Caco-2 (cell line): ENCODE data around the gene TMEM181. TPM values are rescaled to one million over a fixed set of nuclear protein-coding genes. Genes with fewer than 3 reads are reported as not detected.

ENCODE experiments used
- BruUV-seq: library from RNA; stranded (reverse); fragments of 400-500 nt; replicated peaks from 2 replicates; lab custom pipeline; 2021; lab: Mats Ljungman, UMichigan
- CTCF ChIA-PET: fragments of 300-600 bp; sonication (Branson Sonifier 250); formaldehyde crosslinking; loops from one replicate; lab custom pipeline; 2022; ENCODE audit warnings: antibody characterized with exemption; lab: Charles Lee
- POLR2A ChIA-PET: fragments of 300-600 bp; sonication (Branson Sonifier 250); formaldehyde crosslinking; loops from one replicate; lab custom pipeline; 2022; ENCODE audit warnings: antibody characterized with exemption; lab: Charles Lee
- DNase-seq, 2 experiments: peaks; one replicate each; pipeline versions ENCODE4 v3.0.0 to v3.0.0-alpha.2; 2020 to 2022
- H3K27me3 ChIP-seq: replicated peaks from 2 replicates; pipeline ENCODE4 v1.6.0; 2011; ENCODE audit warnings: low read length; ENCODE audit not compliant: control insufficient read depth, insufficient read depth
- H3K36me3 ChIP-seq: 2 replicates; pipeline ENCODE4 v1.5.1; 2011; ENCODE audit warnings: low read length; ENCODE audit not compliant: control insufficient read depth, insufficient read depth
- H3K4me1 ChIP-seq: fragments of 250-450 bp; sonication (Bioruptor Pico); 2 replicates; pipeline ENCODE4 v1.5.1; 2020; ENCODE audit warnings: mild to moderate bottlenecking
- H3K4me3 ChIP-seq: 2 replicates; pipeline ENCODE4 v1.5.1; 2011; ENCODE audit warnings: low read depth, mild to moderate bottlenecking, control low read depth, low read length
- H3K9me3 ChIP-seq: fragments of 250-450 bp; sonication (Bioruptor Pico); 2 replicates; pipeline ENCODE4 v1.5.1; 2020; ENCODE audit warnings: mild to moderate bottlenecking, moderate library complexity
- H3K27ac Mint-ChIP-seq: one replicate; pipeline ENCODE4 v1.8.0; 2022; ENCODE audit warnings: mixed read lengths; ENCODE audit not compliant: unreplicated experiment
- H3K27me3 Mint-ChIP-seq: one replicate; pipeline ENCODE4 v1.8.0; 2022; ENCODE audit warnings: mixed read lengths; ENCODE audit not compliant: insufficient read depth, unreplicated experiment
- H3K36me3 Mint-ChIP-seq: one replicate; pipeline ENCODE4 v1.8.0; 2022; ENCODE audit warnings: mild to moderate bottlenecking, mixed read lengths; ENCODE audit not compliant: insufficient read depth, unreplicated experiment
- H3K4me1 Mint-ChIP-seq: one replicate; pipeline ENCODE4 v1.8.0; 2022; ENCODE audit warnings: low read depth, mixed read lengths; ENCODE audit not compliant: unreplicated experiment
- H3K4me3 Mint-ChIP-seq: one replicate; pipeline ENCODE4 v1.8.0; 2022; ENCODE audit warnings: mild to moderate bottlenecking, moderate library complexity, mixed read lengths; ENCODE audit not compliant: unreplicated experiment
- H3K9me3 Mint-ChIP-seq: one replicate; pipeline ENCODE4 v1.8.0; 2022; ENCODE audit warnings: mixed read lengths; ENCODE audit not compliant: unreplicated experiment
- CTCF ChIP-seq, 2 experiments: fragments of 200-600 bp in 1 of 2; IDR thresholded peaks; 1 replicate in 1 of 2; 2 replicates in 1 of 2; pipeline versions ENCODE4 v1.5.1 to v1.8.0; 2011 to 2022; ENCODE audit warnings: antibody characterized with exemption in 1 of 2, control low read depth in 1 of 2, inconsistent platforms in 1 of 2, low read depth in 1 of 2, low read length in 1 of 2, mild to moderate bottlenecking in 1 of 2, moderate library complexity in 1 of 2; ENCODE audit not compliant: insufficient read depth in 1 of 2, severe bottlenecking in 1 of 2, unreplicated experiment in 1 of 2
- intact Hi-C: fragments of 100-400 bp; cut with micrococcal nuclease; formaldehyde crosslinking; loops from one replicate; pipeline ENCODE4 v1.10.0; 2022; ENCODE audit not compliant: unreplicated experiment
- total RNA-seq: library from RNA; stranded (reverse); gene quantifications from 2 replicates; pipeline ENCODE4 v1.2.3, GENCODE V29; 2022

The TMEM181 gene
- total RNA-seq, 1 experiment from 2014 or later = 26.7 TPM

- no peak overlapping the region for H3K4me3 ChIP-seq
- BruUV-seq = no TSS peak
- Mint-ChIP-seq H3K36me3 (peaks cover 52% of the 10 kb centered on the region), H3K27me3 (no peaks in the 10 kb centered on the region), H3K4me1 (peaks cover 28% of the 10 kb centered on the region), H3K27ac (no peak overlapping the region), H3K4me3 (no peak overlapping the region), H3K9me3 (no peaks in the 10 kb centered on the region)
- ChIA-PET POLR2A (no interaction called here), CTCF (no interaction called here)
- H3K4me1 ChIP-seq = peaks cover 19% of the 10 kb centered on the region
- no peak for TF ChIP-seq CTCF (IDR thresholded peaks at IDR 0.05; ENCODE audit: insufficient read depth in 1 of 2, low read depth in 1 of 2, low read length in 1 of 2, severe bottlenecking in 1 of 2, unreplicated experiment in 1 of 2)
- intact Hi-C loops = no loop called here
- H3K27me3 ChIP-seq = no peaks in the 10 kb centered on the region
- no peak for DNase-seq
- H3K9me3 ChIP-seq = no peaks in the 10 kb centered on the region
- H3K36me3 ChIP-seq = no peaks in the 10 kb centered on the region; the same call in 1 of the 2 replicates
These were observed 82.3 kb downstream of the TMEM181 start for GRCh38 chr6:158642097-158642601.

DNA sequence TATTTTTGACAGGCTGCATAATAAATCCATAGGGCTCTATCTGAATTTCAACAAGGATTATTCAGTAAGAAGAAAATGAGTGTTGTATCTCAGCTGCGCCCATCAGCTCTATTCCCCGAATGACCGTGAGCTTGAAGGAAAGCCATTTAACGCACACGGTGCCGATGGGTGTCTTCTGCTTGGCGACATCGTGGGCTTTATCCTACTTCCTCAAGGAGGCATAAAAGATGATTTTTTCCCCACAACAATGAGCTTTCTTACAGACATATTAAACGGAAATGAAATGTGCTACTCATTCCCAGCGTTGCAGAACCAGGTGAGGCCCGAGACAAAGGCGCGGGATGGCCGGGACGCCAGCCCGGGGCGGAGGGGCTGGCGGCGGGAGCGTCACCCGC, 83.9 kb downstream of the TMEM181 start:
- ChIA-PET CTCF (interaction anchor here (1.2 to 3.6 kb wide), 4 partner anchors 17 to 430 kb away, joined by 4 to 20 read pairs (median 9); no protein-coding TSS in a partner anchor), POLR2A (interaction anchor here (1.9 kb wide), 1 partner anchor 33 kb away, joined by 6 read pairs; no protein-coding TSS in a partner anchor)
- H3K36me3 Mint-ChIP-seq = peaks cover 42% of the 10 kb centered on the region
- no peak for DNase-seq
- no TSS peak for BruUV-seq
- Histone ChIP-seq H3K27me3 (no peaks in the 10 kb centered on the region), H3K36me3 (no peaks in the 10 kb centered on the region), H3K4me1 (peaks cover 19% of the 10 kb centered on the region), H3K4me3 (peak overlapping the region; percentile 88), H3K9me3 (no peaks in the 10 kb centered on the region)
- peaks cover 28% of the 10 kb centered on the region for H3K4me1 Mint-ChIP-seq
- no peaks in the 10 kb centered on the region for H3K9me3 Mint-ChIP-seq
- H3K27ac Mint-ChIP-seq = peak overlapping the region; percentile 94
- no peak for TF ChIP-seq CTCF (IDR thresholded peaks at IDR 0.05; ENCODE audit: insufficient read depth in 1 of 2, low read depth in 1 of 2, low read length in 1 of 2, severe bottlenecking in 1 of 2, unreplicated experiment in 1 of 2)
- peak overlapping the region; percentile 96 for H3K4me3 Mint-ChIP-seq
- H3K27me3 Mint-ChIP-seq = no peaks in the 10 kb centered on the region
- intact Hi-C loops = loop anchor here (1.0 kb wide), 1 partner anchor 47 kb away; no protein-coding TSS in a partner anchor

- Histone ChIP-seq H3K4me1 (peaks cover 19% of the 10 kb centered on the region), H3K4me3 (peak within 1 kb of the TSS; percentile 88), H3K9me3 (no peaks in the 10 kb centered on the region), H3K27me3 (no peaks in the 10 kb centered on the region), H3K36me3 (no peaks in the 10 kb centered on the region)
- Mint-ChIP-seq H3K9me3 (no peaks in the 10 kb centered on the region), H3K36me3 (peaks cover 36% of the 10 kb centered on the region), H3K4me3 (peak within 1 kb of the TSS; percentile 96), H3K27me3 (no peaks in the 10 kb centered on the region), H3K4me1 (peaks cover 28% of the 10 kb centered on the region), H3K27ac (peak within 1 kb of the TSS; percentile 94)
- DNase-seq = peak; percentile 92 to 97
- peak in 1 of 2 experiments; percentile 0 for TF ChIP-seq CTCF (IDR thresholded peaks at IDR 0.05; ENCODE audit: insufficient read depth in 1 of 2, low read depth in 1 of 2, low read length in 1 of 2, severe bottlenecking in 1 of 2, unreplicated experiment in 1 of 2)
- intact Hi-C loops = loop anchor here (1.0 kb wide), 1 partner anchor 47 kb away; no protein-coding TSS in a partner anchor
- ChIA-PET CTCF (interaction anchor here (0.6 to 3.6 kb wide), 6 partner anchors 16 to 430 kb away, joined by 3 to 20 read pairs (median 6); partner anchors contain the start of gene RSPH3), POLR2A (interaction anchor here (0.6 to 1.9 kb wide), 4 partner anchors 13 to 1083 kb away, joined by 3 to 6 read pairs (median 3); partner anchors contain the start of gene WTAP)
- BruUV-seq = no TSS peak
These were observed 84.6 kb downstream of the TMEM181 start, which contains the start of gene DYNLT1 for GRCh38 chr6:158644231-158645063. Gene DYNLT1 (minus strand): TSS chr6:158644743. CDS start chr6:158644708, 35 bp downstream.
